WERI-Rb-1 (cell line): ENCODE data around the gene KIAA1217.

ENCODE experiments used
- DNase-seq: peaks from one replicate; pipeline ENCODE4 v3.0.0-alpha.2; 2020
- H3K27ac ChIP-seq: fragments of 250-450 bp; sonication (Bioruptor Pico); 2 replicates; pipeline ENCODE4 v1.5.1; 2020; ENCODE audit warnings: mild to moderate bottlenecking, moderate library complexity
- H3K27me3 ChIP-seq: fragments of 250-450 bp; sonication (Bioruptor Pico); 2 replicates; pipeline ENCODE4 v1.5.1; 2021; ENCODE audit warnings: mild to moderate bottlenecking, low read depth, moderate library complexity; ENCODE audit not compliant: insufficient read depth, severe bottlenecking
- H3K36me3 ChIP-seq: fragments of 250-450 bp; sonication (Bioruptor Pico); 2 replicates; pipeline ENCODE4 v1.5.1; 2020; ENCODE audit warnings: mild to moderate bottlenecking, moderate library complexity
- H3K4me3 ChIP-seq: 2 replicates; pipeline ENCODE4 v1.5.1; 2011; ENCODE audit warnings: low read depth, mild to moderate bottlenecking, control low read depth, low read length
- H3K9me3 ChIP-seq: fragments of 250-450 bp; sonication (Bioruptor Pico); 2 replicates; pipeline ENCODE4 v1.5.1; 2021; ENCODE audit warnings: mild to moderate bottlenecking, moderate library complexity; ENCODE audit not compliant: severe bottlenecking
- CTCF ChIP-seq: IDR thresholded peaks from 2 replicates; pipeline ENCODE4 v1.5.1; 2011; ENCODE audit warnings: low read depth, mild to moderate bottlenecking, control low read depth, inconsistent platforms, low read length

The KIAA1217 gene

GRCh38 chr10:24552346-24553016 is 343.5 kb downstream of the KIAA1217 start:
- TF ChIP-seq CTCF = no peak
- H3K36me3 ChIP-seq = no peaks in the 10 kb centered on the region
- no peak overlapping the region for H3K4me3 ChIP-seq
- DNase-seq = peak; percentile 11
- H3K9me3 ChIP-seq = no peaks in the 10 kb centered on the region
- H3K27ac ChIP-seq = no peak overlapping the region
- no peaks in the 10 kb centered on the region for H3K27me3 ChIP-seq

GRCh38 chr10:24553051-24553612 is 344.2 kb downstream of the KIAA1217 start:
- no peak for TF ChIP-seq CTCF
- Histone ChIP-seq H3K9me3 (no peaks in the 10 kb centered on the region), H3K27ac (no peak overlapping the region), H3K27me3 (no peaks in the 10 kb centered on the region), H3K36me3 (no peaks in the 10 kb centered on the region), H3K4me3 (no peak overlapping the region)
- DNase-seq = no peak

GRCh38 chr10:24554036-24554435 is 345.1 kb downstream of the KIAA1217 start:
- H3K27me3 ChIP-seq = no peaks in the 10 kb centered on the region
- DNase-seq = no peak
- H3K27ac ChIP-seq = no peak overlapping the region
- no peaks in the 10 kb centered on the region for H3K9me3 ChIP-seq
- H3K4me3 ChIP-seq = no peak overlapping the region
- no peak for TF ChIP-seq CTCF
- no peaks in the 10 kb centered on the region for H3K36me3 ChIP-seq

GRCh38 chr10:24556126-24556749 is 347.3 kb downstream of the KIAA1217 start:
- no peaks in the 10 kb centered on the region for H3K27me3 ChIP-seq
- no peak overlapping the region for H3K4me3 ChIP-seq
- TF ChIP-seq CTCF = no peak
- H3K27ac ChIP-seq = no peak overlapping the region
- peaks cover 2% of the 10 kb centered on the region for H3K9me3 ChIP-seq
- DNase-seq = no peak
- H3K36me3 ChIP-seq = no peaks in the 10 kb centered on the region

- Histone ChIP-seq H3K4me3 (no peak overlapping the region), H3K27me3 (no peaks in the 10 kb centered on the region), H3K36me3 (no peaks in the 10 kb centered on the region), H3K9me3 (peaks cover 2% of the 10 kb centered on the region), H3K27ac (no peak overlapping the region)
- DNase-seq = peak; percentile 12
- TF ChIP-seq CTCF = peak; percentile 41; the same call in 1 of the 2 replicates
These were observed 348.1 kb downstream of the KIAA1217 start for GRCh38 chr10:24556750-24557742.
